H1 (cell line): ENCODE data around the gene ZNF606. TPM values are rescaled to one million over a fixed set of nuclear protein-coding genes. Genes with fewer than 3 reads are reported as not detected.

Source experiments
- CTCF ChIA-PET: fragments of 300-600 bp; sonication (Branson Sonifier 250); formaldehyde crosslinking; loops from one replicate; lab custom pipeline; 2021; ENCODE audit not compliant: partially characterized antibody; lab: Charles Lee
- POLR2A ChIA-PET: fragments of 300-600 bp; sonication (Branson Sonifier 250); formaldehyde crosslinking; loops from one replicate; lab custom pipeline; 2021; ENCODE audit warnings: inconsistent platforms; ENCODE audit not compliant: partially characterized antibody; lab: Charles Lee
- DNase-seq, 2 experiments: peaks; one replicate each; pipeline versions ENCODE4 v3.0.0 to v3.0.0-alpha.2; 2010 to 2022; ENCODE audit warnings: low spot score in 2 of 2, low read depth in 1 of 2, mixed read lengths in 1 of 2
- FAIRE-seq: peaks from 2 replicates; lab custom pipeline; 2011; peaks lifted over from hg19 to GRCh38; lab: Jason Lieb, UNC
- H2AFZ ChIP-seq: 2 replicates; pipeline ENCODE4 v1.8.1; 2012; ENCODE audit warnings: low read length, inconsistent platforms
- H2AK5ac ChIP-seq: 2 replicates; pipeline ENCODE4 v1.6.1; 2013; ENCODE audit warnings: low read depth, low read length
- H2BK120ac ChIP-seq: replicated peaks from 2 replicates; pipeline ENCODE3; 2013; ENCODE audit warnings: low read depth, low read length, inconsistent platforms
- H2BK12ac ChIP-seq: 2 replicates; pipeline ENCODE4 v1.6.1; 2013; ENCODE audit warnings: low read depth, low read length
- H2BK15ac ChIP-seq: 2 replicates; pipeline ENCODE4 v1.6.1; 2013; ENCODE audit warnings: low read length
- H2BK20ac ChIP-seq: 2 replicates; pipeline ENCODE4 v1.6.1; 2013; ENCODE audit warnings: low read length
- H2BK5ac ChIP-seq: 2 replicates; pipeline ENCODE4 v1.6.1; 2013; ENCODE audit warnings: low read depth, low read length
- H3K14ac ChIP-seq: 2 replicates; pipeline ENCODE4 v1.6.1; 2013; ENCODE audit warnings: inconsistent platforms; ENCODE audit not compliant: insufficient read length
- H3K18ac ChIP-seq: 2 replicates; pipeline ENCODE4 v1.6.1; 2013; ENCODE audit warnings: low read length; ENCODE audit errors: extremely low read depth
- H3K23ac ChIP-seq: 2 replicates; pipeline ENCODE4 v1.6.1; 2013; ENCODE audit warnings: inconsistent platforms; ENCODE audit not compliant: insufficient read length
- H3K23me2 ChIP-seq: 2 replicates; pipeline ENCODE4 v1.6.1; 2013; ENCODE audit warnings: low read depth, low read length
- H3K27ac ChIP-seq: 2 replicates; pipeline ENCODE4 v1.6.1; 2011; ENCODE audit warnings: low read depth, low read length, inconsistent platforms
- H3K27me3 ChIP-seq, 4 experiments: replicated peaks in 1 of 4; 1 replicate in 1 of 4; 2 replicates in 3 of 4; pipeline versions ENCODE4 v1.6.1 to v1.8.1; 2011 to 2013; ENCODE audit warnings: low read length in 3 of 4, mild to moderate bottlenecking in 3 of 4, inconsistent platforms in 2 of 4, mixed read lengths in 2 of 4, moderate library complexity in 1 of 4; ENCODE audit not compliant: control insufficient read depth in 3 of 4, insufficient read depth in 3 of 4; ENCODE audit errors: extremely low read depth in 1 of 4
- H3K36me3 ChIP-seq, 4 experiments: 2 replicates each; pipeline versions ENCODE4 v1.6.1 to v1.8.1; 2011 to 2013; ENCODE audit warnings: mild to moderate bottlenecking in 4 of 4, low read length in 3 of 4, moderate library complexity in 2 of 4, control low read depth in 1 of 4, inconsistent platforms in 1 of 4; ENCODE audit not compliant: insufficient read depth in 4 of 4, control insufficient read depth in 2 of 4
- H3K4ac ChIP-seq: replicated peaks from 2 replicates; pipeline ENCODE3; 2013; ENCODE audit warnings: low read length, low read depth, mixed read lengths, inconsistent platforms; ENCODE audit not compliant: insufficient read length
- H3K4me1 ChIP-seq, 4 experiments: replicated peaks in 1 of 4; 1 replicate in 1 of 4; 2 replicates in 3 of 4; pipeline versions ENCODE4 v1.6.1 to v1.8.1; 2011 to 2013; ENCODE audit warnings: low read length in 3 of 4, inconsistent platforms in 2 of 4, mixed read lengths in 1 of 4; ENCODE audit not compliant: insufficient read depth in 4 of 4, control insufficient read depth in 3 of 4
- H3K4me2 ChIP-seq, 2 experiments: 2 replicates each; pipeline versions ENCODE4 v1.6.1 to v1.8.1; 2011 to 2013; ENCODE audit warnings: low read depth in 2 of 2, low read length in 2 of 2, control low read depth in 1 of 2, inconsistent platforms in 1 of 2, mild to moderate bottlenecking in 1 of 2; ENCODE audit not compliant: insufficient read depth in 1 of 2
- H3K4me3 ChIP-seq, 4 experiments: fragments of 200-600, 300-600 bp in 1 of 4; sonication (generic), shearing (Covaris generic), sonication (Bioruptor Twin) in 1 of 4; 2 replicates each; pipeline versions ENCODE4 v1.5.1 to v1.8.1; 2011 to 2016; ENCODE audit warnings: low read length in 4 of 4, low read depth in 3 of 4, control low read depth in 2 of 4, inconsistent platforms in 2 of 4, mild to moderate bottlenecking in 2 of 4, mixed read lengths in 1 of 4, moderate library complexity in 1 of 4; ENCODE audit not compliant: insufficient read depth in 2 of 4; ENCODE audit errors: extremely low read depth in 1 of 4
- H3K56ac ChIP-seq: replicated peaks from 2 replicates; pipeline ENCODE3; 2013; ENCODE audit warnings: low read depth, mild to moderate bottlenecking, mixed read lengths, low read length, inconsistent platforms; ENCODE audit not compliant: insufficient read length
- H3K79me1 ChIP-seq: 2 replicates; pipeline ENCODE4 v1.6.1; 2013; ENCODE audit warnings: low read depth, low read length, control low read depth
- H3K79me2 ChIP-seq, 2 experiments: 2 replicates each; pipeline versions ENCODE4 v1.6.1 to v1.8.1; 2012 to 2013; ENCODE audit warnings: low read length in 2 of 2, mild to moderate bottlenecking in 2 of 2, inconsistent platforms in 1 of 2; ENCODE audit not compliant: insufficient read depth in 2 of 2, control insufficient read depth in 1 of 2
- H3K9ac ChIP-seq, 4 experiments: replicated peaks in 1 of 4; 1 replicate in 1 of 4; 2 replicates in 3 of 4; pipeline versions ENCODE4 v1.6.1 to v1.8.1; 2011 to 2013; ENCODE audit warnings: low read depth in 3 of 4, low read length in 3 of 4, control low read depth in 2 of 4, mild to moderate bottlenecking in 2 of 4, moderate library complexity in 2 of 4, inconsistent platforms in 1 of 4; ENCODE audit errors: extremely low read depth in 1 of 4
- H3K9me3 ChIP-seq, 2 experiments: 2 replicates each; pipeline versions ENCODE4 v1.6.1 to v1.8.1; 2012 to 2013; ENCODE audit warnings: mild to moderate bottlenecking in 2 of 2, moderate library complexity in 2 of 2, control low read depth in 1 of 2, inconsistent platforms in 1 of 2, low read depth in 1 of 2, low read length in 1 of 2, mixed read lengths in 1 of 2; ENCODE audit not compliant: insufficient read depth in 2 of 2
- H4K20me1 ChIP-seq, 2 experiments: replicated peaks in 1 of 2; 2 replicates each; pipeline versions ENCODE3 to v1.8.1; 2011 to 2013; ENCODE audit warnings: inconsistent platforms in 2 of 2, low read length in 2 of 2, mild to moderate bottlenecking in 1 of 2; ENCODE audit not compliant: insufficient read depth in 2 of 2, control insufficient read depth in 1 of 2
- H4K5ac ChIP-seq: 2 replicates; pipeline ENCODE4 v1.6.1; 2013; ENCODE audit warnings: low read length, low read depth, mixed read lengths, inconsistent platforms; ENCODE audit not compliant: insufficient read length
- H4K8ac ChIP-seq: 2 replicates; pipeline ENCODE4 v1.8.0; 2013; ENCODE audit warnings: mild to moderate bottlenecking, moderate library complexity, low read length, inconsistent platforms; ENCODE audit not compliant: insufficient read depth; ENCODE audit errors: extremely low read depth
- H4K91ac ChIP-seq: replicated peaks from 2 replicates; pipeline ENCODE3; 2013; ENCODE audit warnings: low read length, mixed read lengths, inconsistent platforms; ENCODE audit not compliant: insufficient read length
- CBX8 ChIP-seq: fragments of 300-800, 300-1000 bp; sonication (generic); IDR thresholded peaks from 2 replicates; pipeline ENCODE4 v1.7.1; 2016; ENCODE audit warnings: low read depth, low read length, borderline replicate concordance
- CHD1 ChIP-seq: IDR thresholded peaks from 2 replicates; pipeline ENCODE4 v1.6.1; 2012; ENCODE audit warnings: low read depth, low read length, improper control_type of control experiment
- KDM1A ChIP-seq: fragments of 200-600, 300-600 bp; sonication (generic); IDR thresholded peaks from 2 replicates; pipeline ENCODE4 v1.7.1; 2016; ENCODE audit warnings: mild to moderate bottlenecking, low read length, borderline replicate concordance
- POLR2A ChIP-seq, 2 experiments: IDR thresholded peaks; 1 replicate in 1 of 2; 2 replicates in 1 of 2; pipeline ENCODE4 v1.6.1; 2011; ENCODE audit warnings: low read depth in 2 of 2, low read length in 2 of 2, mild to moderate bottlenecking in 2 of 2; ENCODE audit errors: control extremely low read depth in 1 of 2
- RNF2 ChIP-seq: fragments of 200-900, 300-1000 bp; sonication (generic); IDR thresholded peaks from 2 replicates; pipeline ENCODE4 v1.7.1; 2016; ENCODE audit warnings: borderline replicate concordance, low read depth, mild to moderate bottlenecking, antibody characterized with exemption, low read length; ENCODE audit not compliant: poor library complexity, severe bottlenecking; ENCODE audit errors: missing control alignments
- SAP30 ChIP-seq: fragments of 300-600 bp; sonication (generic); IDR thresholded peaks from 2 replicates; pipeline ENCODE4 v1.7.1; 2012; ENCODE audit warnings: low read length, moderate library complexity, mild to moderate bottlenecking, inconsistent platforms; ENCODE audit not compliant: insufficient read depth, insufficient replicate concordance
- SUZ12 ChIP-seq: fragments of 200-600 bp; sonication (generic); IDR thresholded peaks from 2 replicates; pipeline ENCODE4 v1.6.1; 2012; ENCODE audit warnings: mild to moderate bottlenecking, inconsistent platforms, low read length, moderate library complexity, mixed read lengths
- TBP ChIP-seq: IDR thresholded peaks from 2 replicates; pipeline ENCODE4 v1.6.1; 2011; ENCODE audit warnings: low read depth, low read length, improper control_type of control experiment
- TEAD4 ChIP-seq: IDR thresholded peaks from 2 replicates; pipeline ENCODE4 v1.6.1; 2012; ENCODE audit warnings: low read depth, low read length, inconsistent platforms, mixed read lengths
- YY1 ChIP-seq: IDR thresholded peaks from 2 replicates; pipeline ENCODE4 v1.6.1; 2011; ENCODE audit warnings: low read depth, mild to moderate bottlenecking, low read length
- WGBS, 2 experiments: shearing (Covaris generic) in 1 of 2; methylation state at CpG; one replicate each; pipeline versions ENCODE4 v1.1.6 to v1.1.7; 2013 to 2015; ENCODE audit warnings: low lambda C conversion rate in 2 of 2, mixed read lengths in 2 of 2, inconsistent platforms in 1 of 2, low coverage in 1 of 2, missing lambda C conversion rate in 1 of 2; ENCODE audit not compliant: insufficient replicate concordance in 2 of 2, insufficient coverage in 1 of 2, insufficient read length in 1 of 2; ENCODE audit errors: extremely low coverage in 1 of 2, missing lambda C conversion rate in 1 of 2; 5-methylcytosine and 5-hydroxymethylcytosine counted together
- polyA plus RNA-seq, 7 experiments: library from polyadenylated mRNA; depleted of rRNA in 3 of 7; stranded (reverse) in 5 of 7; unstranded in 2 of 7; fragments of >200 nt in 5 of 7; fragments of 200-250 nt in 2 of 7; gene quantifications; 1 replicate in 5 of 7; 2 replicates in 1 of 7; 4 replicates in 1 of 7; pipeline versions ENCODE4 v1.2.1 to v1.2.3, GENCODE V29; 2011 to 2013; ENCODE audit warnings: missing spikeins in 2 of 7, mixed read lengths in 2 of 7
- total RNA-seq: library from RNA; stranded (reverse); fragmentation: NEBNext Ultra II Directional; extraction: Animal tissue kit (Norgen Biotek cat#: 25700); gene quantifications from 2 replicates; pipeline ENCODE4 v1.2.1, GENCODE V29; 2021
- TF ChIP-seq, protein P1 (sequence below), 3 experiments: IDR thresholded peaks; 1 replicate in 2 of 3; 2 replicates in 1 of 3; pipeline versions ENCODE4 v1.5.1 to v1.6.1; 2011; ENCODE audit warnings: low read length in 3 of 3, mild to moderate bottlenecking in 3 of 3, inconsistent platforms in 2 of 3, low read depth in 1 of 3, moderate library complexity in 1 of 3; ENCODE audit not compliant: insufficient read depth in 1 of 3; ENCODE audit errors: control extremely low read depth in 1 of 3

The ZNF606 gene
- total and polyA plus RNA-seq, 2 of the 8 experiments (the other 6 are each of a cell fraction or from before 2014, with no cell fraction given), result 5.2 to 19.3 TPM

DNA sequence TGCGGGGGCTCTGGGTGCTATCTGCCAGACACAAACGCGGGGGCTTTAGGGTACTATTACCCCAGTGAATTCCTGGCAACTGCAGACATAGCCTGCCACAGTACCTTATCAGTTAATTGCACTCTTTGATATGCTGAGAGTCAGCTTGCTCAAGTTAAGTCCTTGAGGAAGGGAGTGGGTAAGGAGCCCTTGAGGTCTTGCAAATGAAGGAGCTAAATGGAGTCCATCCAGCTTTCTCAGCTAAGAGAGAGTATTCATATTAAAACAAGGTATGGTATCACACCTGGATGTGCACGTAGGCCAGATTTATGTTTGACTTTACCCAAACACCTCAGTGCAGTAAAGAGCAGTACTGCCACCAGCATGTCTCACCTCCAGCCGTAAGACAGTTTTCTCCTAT lies 11.5 kb upstream of the ZNF606 start:
- POLR2A ChIA-PET, result interaction anchor here (0.8 to 2.2 kb wide), 4 partner anchors 11 to 79 kb away, joined by 4 to 8 read pairs (median 5); partner anchors contain the start of genes ZNF418 and ZNF606
- H2AFZ ChIP-seq, result no peak overlapping the region
- 79% methylated on average over 5 of the region's 5 CpGs; no CpG with 5 or more reads in 1 of the 2 experiments for WGBS, 2 experiments
- TF ChIP-seq TEAD4, result no peak
- no peak for TF ChIP-seq CBX8
- TF ChIP-seq KDM1A, result no peak
- TF ChIP-seq, protein P1, sequence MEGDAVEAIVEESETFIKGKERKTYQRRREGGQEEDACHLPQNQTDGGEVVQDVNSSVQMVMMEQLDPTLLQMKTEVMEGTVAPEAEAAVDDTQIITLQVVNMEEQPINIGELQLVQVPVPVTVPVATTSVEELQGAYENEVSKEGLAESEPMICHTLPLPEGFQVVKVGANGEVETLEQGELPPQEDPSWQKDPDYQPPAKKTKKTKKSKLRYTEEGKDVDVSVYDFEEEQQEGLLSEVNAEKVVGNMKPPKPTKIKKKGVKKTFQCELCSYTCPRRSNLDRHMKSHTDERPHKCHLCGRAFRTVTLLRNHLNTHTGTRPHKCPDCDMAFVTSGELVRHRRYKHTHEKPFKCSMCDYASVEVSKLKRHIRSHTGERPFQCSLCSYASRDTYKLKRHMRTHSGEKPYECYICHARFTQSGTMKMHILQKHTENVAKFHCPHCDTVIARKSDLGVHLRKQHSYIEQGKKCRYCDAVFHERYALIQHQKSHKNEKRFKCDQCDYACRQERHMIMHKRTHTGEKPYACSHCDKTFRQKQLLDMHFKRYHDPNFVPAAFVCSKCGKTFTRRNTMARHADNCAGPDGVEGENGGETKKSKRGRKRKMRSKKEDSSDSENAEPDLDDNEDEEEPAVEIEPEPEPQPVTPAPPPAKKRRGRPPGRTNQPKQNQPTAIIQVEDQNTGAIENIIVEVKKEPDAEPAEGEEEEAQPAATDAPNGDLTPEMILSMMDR (IDR thresholded peaks at IDR 0.05; ENCODE audit: control extremely low read depth in 1 of 3, insufficient read depth in 1 of 3, low read depth in 1 of 3, low read length in 3 of 3), result no peak
- no peak for TF ChIP-seq SAP30
- TF ChIP-seq YY1, result no peak
- no peak for TF ChIP-seq RNF2
- TF ChIP-seq CHD1, result no peak
- no peak for TF ChIP-seq POLR2A (IDR thresholded peaks at IDR 0.05; ENCODE audit: control extremely low read depth in 1 of 2, low read depth in 2 of 2, low read length in 2 of 2)
- no peak for TF ChIP-seq TBP
- no peak for TF ChIP-seq SUZ12

More for the DNA sequence above, 11.5 kb upstream of the ZNF606 start:
- no peak overlapping the region for H3K18ac ChIP-seq
- H3K79me1 ChIP-seq, result no peaks in the 10 kb centered on the region
- H3K23ac ChIP-seq, result no peak overlapping the region
- H3K4me3 ChIP-seq, result no peak overlapping the region
- H2BK120ac ChIP-seq, result no peak overlapping the region
- no peak overlapping the region for H3K4me2 ChIP-seq
- CTCF ChIA-PET, result no interaction called here
- H3K4ac ChIP-seq, result no peak overlapping the region
- H3K27ac ChIP-seq, result no peak overlapping the region
- no peak overlapping the region for H3K14ac ChIP-seq
- H4K91ac ChIP-seq, result no peak overlapping the region
- DNase-seq (no peak), FAIRE-seq (no peak)
- no peaks in the 10 kb centered on the region; the same call in 1 of the 2 replicates for H3K23me2 ChIP-seq
- peaks cover 0 to 3% (median 0%) of the 10 kb centered on the region in 4 experiments; a peak in 1 of 7 replicates for H3K4me1 ChIP-seq
- no peak overlapping the region for H2BK12ac ChIP-seq
- H3K56ac ChIP-seq, result no peak overlapping the region
- H2BK5ac ChIP-seq, result no peak overlapping the region
- no peak overlapping the region for H2BK20ac ChIP-seq
- no peak overlapping the region for H4K8ac ChIP-seq
- H4K20me1 ChIP-seq, result peaks cover 0 to 2% of the 10 kb centered on the region in 2 experiments
- no peaks in the 10 kb centered on the region; a peak in 2 of 7 replicates for H3K27me3 ChIP-seq
- peaks cover 23 to 38% of the 10 kb centered on the region in 2 experiments; a peak in 3 of 4 replicates for H3K9me3 ChIP-seq
- peaks cover 0 to 14% (median 0%) of the 10 kb centered on the region in 4 experiments; a peak in 1 of 8 replicates for H3K36me3 ChIP-seq
- no peaks in the 10 kb centered on the region for H3K79me2 ChIP-seq
- H2AK5ac ChIP-seq, result no peak overlapping the region
- H3K9ac ChIP-seq, result no peak overlapping the region
- H4K5ac ChIP-seq, result no peak overlapping the region
- H2BK15ac ChIP-seq, result no peak overlapping the region
